Activated T-helper 1 cell treated with anti-CD3 and anti-CD28 coated beads, Interleukin-2, amount 50 U/mL, for 16 hours (primary cell): ENCODE data around the gene ATP6V1B1.

Experiments used
- DNase-seq, 2 donors: peaks; one replicate each; pipeline ENCODE4 v3.0.0-alpha.2; 2020; ENCODE audit warnings: low read depth in 1 of 2, low spot score in 1 of 2

ATP6V1B1 gene

GRCh38 chr2:70935468-70936164 is at the start of gene ATP6V1B1:
Gene ATP6V1B1 (plus strand): TSS chr2:70935900. CDS start chr2:70935955, 55 bp downstream.
- no peak for DNase-seq

DNA sequence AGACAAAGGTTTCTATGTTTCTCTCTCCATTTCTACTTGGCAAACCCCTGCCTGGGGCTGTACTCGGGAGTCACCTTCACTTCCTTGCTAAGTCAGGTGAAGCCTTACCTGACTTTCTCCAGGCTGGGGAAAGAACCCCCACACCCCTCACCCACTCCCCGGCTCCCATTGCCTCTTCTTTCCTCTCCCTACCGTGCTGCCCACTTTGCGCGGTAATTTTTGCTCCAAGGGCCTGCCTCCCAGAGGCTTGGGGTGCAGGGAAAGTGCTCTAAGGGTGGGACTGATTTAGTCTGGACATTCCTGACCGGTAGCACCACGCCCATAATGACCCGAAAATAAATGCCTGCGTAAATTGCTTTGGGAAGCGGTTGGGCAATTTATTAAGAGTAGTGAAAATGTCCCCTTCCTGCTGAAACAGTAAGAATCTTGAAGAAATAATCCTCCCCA is 49.1 kb upstream of the ATP6V1B1 start:
- DNase-seq, result no peak

- no peak for DNase-seq
Measured at GRCh38 chr2:70887208-70887549, 48.5 kb upstream of the ATP6V1B1 start.

- DNase-seq, result no peak
Measured at GRCh38 chr2:70887550-70888246, 48.0 kb upstream of the ATP6V1B1 start.

DNA sequence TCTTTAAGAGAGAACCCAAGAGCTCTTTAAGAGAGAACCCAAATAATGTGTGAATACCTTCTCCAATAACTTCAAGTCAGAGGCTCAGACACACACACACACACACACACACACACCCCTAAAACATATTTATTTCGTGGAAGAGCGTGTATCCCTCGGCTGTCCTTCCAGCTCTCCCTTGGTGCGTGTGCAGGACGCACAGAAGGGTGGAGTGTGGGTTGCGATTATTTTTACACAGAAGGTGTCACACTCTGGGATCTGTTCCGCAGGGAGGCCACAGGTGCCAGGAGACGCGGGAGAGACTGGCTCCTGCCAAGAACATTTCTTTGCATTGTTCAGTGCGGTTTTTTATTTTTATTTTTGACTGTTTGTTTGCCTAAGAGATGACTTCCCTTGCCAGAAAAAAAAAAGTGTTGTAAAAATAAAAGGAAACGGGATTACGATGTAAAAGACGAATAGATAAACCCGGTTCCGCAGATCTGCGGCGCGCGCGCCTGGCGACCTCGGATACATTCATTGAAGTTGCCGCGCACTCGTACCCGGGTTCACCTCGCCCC is 47.3 kb upstream of the ATP6V1B1 start:
- DNase-seq, result no peak

- no peak for DNase-seq
Measured at GRCh38 chr2:70888923-70889715, 46.6 kb upstream of the ATP6V1B1 start.

- no peak for DNase-seq
Measured at GRCh38 chr2:70889716-70890037, 46.0 kb upstream of the ATP6V1B1 start.

DNA sequence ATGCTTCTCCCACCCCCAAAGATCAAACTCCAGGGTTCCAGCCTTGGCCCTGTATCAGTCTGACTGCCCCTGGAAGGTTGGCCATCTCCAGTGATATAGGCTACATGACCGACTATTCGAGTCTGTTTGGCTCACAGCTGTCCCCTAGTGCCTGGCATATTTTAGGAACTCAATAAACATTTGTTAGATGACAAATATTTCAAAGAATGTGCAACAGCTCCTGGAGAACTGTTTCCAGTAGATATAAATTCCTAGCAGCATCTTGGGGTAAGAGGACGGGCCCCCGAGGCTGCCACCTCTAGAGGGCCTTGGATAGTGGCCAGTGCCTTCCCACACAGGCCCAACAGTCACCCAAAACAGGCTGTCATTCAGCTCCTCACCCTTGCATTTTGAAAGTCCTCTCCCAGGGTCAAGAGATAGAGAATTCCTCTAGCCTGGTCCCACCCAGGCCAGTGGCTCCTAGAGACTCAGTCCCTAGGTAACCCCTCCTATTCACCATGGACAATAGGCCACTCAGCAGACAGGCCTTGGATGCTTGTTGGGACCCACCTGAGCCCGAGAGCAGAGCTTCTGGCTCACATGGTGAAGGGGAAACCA is 45.1 kb upstream of the ATP6V1B1 start:
- DNase-seq, result no peak

DNA sequence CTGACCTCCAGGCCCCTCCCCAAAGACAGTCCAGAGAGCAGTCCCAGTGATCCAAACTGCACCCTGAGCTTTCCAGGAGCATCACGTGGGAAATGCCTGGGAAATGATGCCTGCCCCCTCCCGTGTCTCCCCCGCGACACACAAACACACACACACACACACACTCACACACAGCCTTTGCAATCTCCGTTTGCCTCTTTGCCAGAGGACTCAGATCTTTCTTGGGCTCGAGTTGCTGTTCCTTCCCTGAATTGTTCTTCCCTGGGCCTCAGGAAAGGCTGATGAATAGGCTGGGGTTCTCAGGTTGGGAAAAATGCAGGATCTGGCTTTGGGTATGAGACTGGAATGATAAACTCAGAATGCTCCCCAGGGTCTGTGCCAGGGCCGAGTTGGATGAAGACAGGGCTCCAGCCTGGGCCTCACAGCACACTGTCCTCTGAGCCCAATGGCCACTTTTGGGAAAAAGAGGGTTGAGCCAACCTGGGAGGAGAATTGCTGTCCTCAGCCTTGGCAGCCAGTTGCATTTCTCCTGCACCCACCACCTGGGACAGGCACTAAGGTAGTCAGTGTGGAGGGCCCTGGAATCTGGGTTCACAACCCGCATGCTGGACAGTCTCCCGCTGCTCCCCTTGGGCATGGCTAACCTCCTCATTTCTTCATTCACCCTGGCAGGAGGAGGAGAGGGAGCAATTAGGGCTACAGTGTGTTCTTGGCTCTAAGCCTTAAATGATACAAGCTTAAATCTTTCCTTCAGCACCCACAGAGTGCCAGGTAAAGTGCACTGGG is 43.9 kb upstream of the ATP6V1B1 start:
- no peak for DNase-seq

DNA sequence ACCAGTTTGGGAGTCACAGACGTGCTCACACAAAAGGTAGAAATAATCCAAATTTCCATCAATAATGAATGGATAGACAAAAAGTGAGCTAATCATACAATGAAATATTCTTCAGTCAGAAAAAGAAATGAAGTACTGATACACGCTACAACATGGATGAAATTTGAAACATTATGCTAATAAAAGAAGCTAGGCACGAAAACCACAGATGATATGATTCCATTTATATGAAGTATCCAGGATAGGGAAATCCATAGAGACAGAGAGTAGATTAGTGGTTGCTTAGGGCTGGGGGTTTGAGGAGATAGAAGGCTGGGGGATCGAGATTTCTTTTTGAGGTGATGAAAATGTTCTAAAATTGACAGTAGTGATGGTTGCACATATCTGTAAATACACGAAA is 43.0 kb upstream of the ATP6V1B1 start:
- no peak for DNase-seq

GRCh38 chr2:70893186-70893585 is 42.5 kb upstream of the ATP6V1B1 start:
- DNase-seq, result no peak

GRCh38 chr2:70894765-70895164 is 40.9 kb upstream of the ATP6V1B1 start:
- DNase-seq, result no peak

GRCh38 chr2:70895249-70895648 is 40.5 kb upstream of the ATP6V1B1 start:
- no peak for DNase-seq

- no peak for DNase-seq
Measured at GRCh38 chr2:70895998-70896764, 39.5 kb upstream of the ATP6V1B1 start.

DNA sequence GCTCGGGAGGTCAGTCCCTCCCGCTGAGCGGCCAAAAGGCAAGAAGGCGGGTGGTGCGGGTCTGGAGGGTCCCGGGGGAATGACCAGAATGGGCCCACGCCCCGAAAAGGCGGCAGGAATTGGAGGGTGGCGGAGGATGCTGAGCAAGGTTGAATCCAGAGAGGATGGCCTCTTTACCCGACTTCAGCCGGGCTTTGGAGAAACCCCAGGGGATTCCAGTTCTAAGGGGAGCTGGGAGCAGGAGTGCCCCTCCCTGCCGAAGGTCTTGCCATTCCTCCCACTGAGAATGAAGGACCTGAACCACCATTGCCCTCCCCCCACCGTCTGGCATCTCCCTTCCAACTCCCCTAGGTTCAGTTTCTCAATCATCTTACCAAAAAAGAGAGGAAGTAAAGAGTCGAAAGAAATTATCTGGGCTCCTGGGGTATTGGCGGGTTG is 38.9 kb upstream of the ATP6V1B1 start:
- no peak for DNase-seq

DNA sequence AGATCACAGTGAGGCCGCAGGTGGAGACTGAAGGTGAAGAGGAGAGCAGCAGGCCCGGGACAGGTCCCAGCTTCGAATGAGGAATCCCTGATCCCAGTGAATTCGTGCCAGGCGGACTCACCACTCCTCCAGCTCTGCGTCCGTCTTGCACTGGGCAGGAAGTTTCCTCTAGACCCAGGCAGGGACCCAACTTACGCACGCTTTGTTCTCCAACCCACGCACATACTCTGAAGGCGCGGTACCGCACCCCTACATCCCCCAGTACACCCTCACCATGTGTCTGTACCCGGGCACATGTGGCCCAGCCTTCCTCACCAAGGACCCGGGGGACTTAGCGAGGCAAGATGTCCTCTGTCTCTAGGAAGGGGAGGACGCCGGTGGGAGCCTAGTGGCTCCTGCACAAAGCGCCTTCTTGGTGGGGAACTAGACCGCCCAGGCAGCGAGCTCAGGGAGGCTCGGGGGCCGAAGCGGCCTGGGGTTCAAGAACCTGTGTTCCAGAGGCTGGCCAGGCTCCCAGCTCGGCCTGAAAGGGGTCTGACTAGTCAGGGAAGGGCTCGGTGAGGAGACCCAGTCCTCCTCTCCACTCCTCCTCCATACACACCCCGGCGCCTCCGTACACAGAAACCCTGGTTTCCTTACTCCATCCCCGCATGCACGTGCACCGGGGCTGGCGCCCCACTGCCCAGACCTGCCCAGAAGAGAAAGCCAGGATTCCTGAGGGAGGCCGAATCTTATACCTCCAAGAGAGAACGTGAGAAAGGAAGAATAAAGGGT is 38.3 kb upstream of the ATP6V1B1 start:
- no peak for DNase-seq

- no peak for DNase-seq
Measured at GRCh38 chr2:70897977-70898226, 37.8 kb upstream of the ATP6V1B1 start.

- DNase-seq, result no peak
Measured at GRCh38 chr2:70898363-70899240, 37.1 kb upstream of the ATP6V1B1 start.
